GM13977 (cell line): ENCODE measurements around the gene LCN1.

ENCODE experiments used
- DNase-seq: peaks from one replicate; pipeline ENCODE4 v3.0.0; 2012; ENCODE audit warnings: low spot score
- in situ Hi-C: fragments of 300-500 bp; cut with MboI; formaldehyde crosslinking; loops from one replicate; pipeline ENCODE4 v1.12.0; 2022; ENCODE audit warnings: low sequenced_read_pairs, low pct_unique_long_range_greater_than_20kb, mixed read lengths, inconsistent platforms; ENCODE audit not compliant: unreplicated experiment
- TF ChIP-seq, protein P1 (sequence below): IDR thresholded peaks from 2 replicates; pipeline ENCODE4 v1.5.1; 2012; ENCODE audit warnings: mild to moderate bottlenecking, control low read depth; ENCODE audit not compliant: insufficient read depth; ENCODE audit errors: extremely low read depth, missing control alignments

LCN1 gene

GRCh38 chr9:135478829-135479468 is 42.3 kb upstream of the LCN1 start:
- TF ChIP-seq, protein P1, sequence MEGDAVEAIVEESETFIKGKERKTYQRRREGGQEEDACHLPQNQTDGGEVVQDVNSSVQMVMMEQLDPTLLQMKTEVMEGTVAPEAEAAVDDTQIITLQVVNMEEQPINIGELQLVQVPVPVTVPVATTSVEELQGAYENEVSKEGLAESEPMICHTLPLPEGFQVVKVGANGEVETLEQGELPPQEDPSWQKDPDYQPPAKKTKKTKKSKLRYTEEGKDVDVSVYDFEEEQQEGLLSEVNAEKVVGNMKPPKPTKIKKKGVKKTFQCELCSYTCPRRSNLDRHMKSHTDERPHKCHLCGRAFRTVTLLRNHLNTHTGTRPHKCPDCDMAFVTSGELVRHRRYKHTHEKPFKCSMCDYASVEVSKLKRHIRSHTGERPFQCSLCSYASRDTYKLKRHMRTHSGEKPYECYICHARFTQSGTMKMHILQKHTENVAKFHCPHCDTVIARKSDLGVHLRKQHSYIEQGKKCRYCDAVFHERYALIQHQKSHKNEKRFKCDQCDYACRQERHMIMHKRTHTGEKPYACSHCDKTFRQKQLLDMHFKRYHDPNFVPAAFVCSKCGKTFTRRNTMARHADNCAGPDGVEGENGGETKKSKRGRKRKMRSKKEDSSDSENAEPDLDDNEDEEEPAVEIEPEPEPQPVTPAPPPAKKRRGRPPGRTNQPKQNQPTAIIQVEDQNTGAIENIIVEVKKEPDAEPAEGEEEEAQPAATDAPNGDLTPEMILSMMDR, result no peak
- DNase-seq, result peak; percentile 33
- in situ Hi-C loops, result no loop called here

DNA sequence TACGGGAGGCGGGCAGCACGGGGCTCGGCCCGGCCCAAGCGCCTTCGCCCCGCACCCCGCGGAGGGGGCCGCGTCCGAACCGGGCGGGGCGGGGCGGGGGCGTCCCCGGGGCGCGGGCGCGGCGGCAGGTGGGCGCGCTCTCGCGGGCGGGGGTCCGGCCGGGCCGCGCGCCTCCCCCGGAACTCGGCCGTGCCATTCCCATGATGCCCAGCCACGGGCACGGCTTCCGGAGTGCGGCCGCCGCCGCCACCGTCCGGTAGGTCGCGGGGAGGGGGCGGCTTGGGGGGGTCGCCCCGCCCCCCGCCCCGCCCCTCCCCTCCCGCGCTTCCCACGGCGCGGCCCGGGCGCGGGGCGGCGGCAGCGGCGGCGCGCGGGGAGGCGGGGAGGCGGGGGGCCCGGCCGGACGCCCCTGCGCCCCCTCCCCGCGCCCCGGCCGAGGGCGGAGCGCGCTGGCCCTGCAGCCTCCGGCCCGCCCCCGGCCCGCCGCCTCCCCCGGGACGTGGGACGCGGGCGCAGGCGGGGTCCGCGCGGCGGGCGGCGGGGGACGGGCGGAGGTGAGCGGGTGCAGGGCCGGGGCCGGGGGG is 41.7 kb upstream of the LCN1 start, which contains the start of gene PPP1R26:
TSS of gene PPP1R26 (plus strand) at position 314 of the 584 bp plus-strand sequence. CDS start 4,729 bp downstream, outside the sequence.
- in situ Hi-C loops, result no loop called here
- TF ChIP-seq, protein P1, result no peak
- peak; percentile 58 for DNase-seq

- DNase-seq, result peak; percentile 48
- TF ChIP-seq, protein P1, result no peak
- in situ Hi-C loops, result no loop called here
Measured at GRCh38 chr9:135480071-135480939, 40.9 kb upstream of the LCN1 start.

DNA sequence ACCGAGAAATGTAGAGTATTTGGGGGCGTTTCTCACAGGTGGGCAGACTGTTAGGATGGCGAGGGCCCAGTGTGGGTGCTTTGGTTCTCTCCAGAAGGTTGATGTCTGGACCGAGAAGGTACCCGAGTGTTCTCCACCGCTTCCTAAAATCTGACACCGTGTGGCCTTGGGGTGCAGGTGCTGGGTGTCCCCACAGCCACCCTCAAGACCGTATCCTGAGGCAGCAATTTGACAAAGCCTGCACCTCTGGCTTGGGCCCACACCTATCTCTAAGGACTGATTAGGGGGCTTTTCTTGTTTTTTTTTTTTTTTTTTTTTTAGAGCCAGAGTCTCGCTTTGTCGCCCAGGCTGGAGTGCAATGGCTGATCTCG is 40.3 kb upstream of the LCN1 start:
- TF ChIP-seq, protein P1, result no peak
- no peak for DNase-seq

GRCh38 chr9:135482015-135482754 is 39.1 kb upstream of the LCN1 start:
- in situ Hi-C loops, result no loop called here
- TF ChIP-seq, protein P1, result no peak
- DNase-seq, result peak; percentile 52

More for the DNA sequence above, 40.3 kb upstream of the LCN1 start:
- in situ Hi-C loops, result no loop called here
